Superior temporal gyrus (tissue), 1 donor: Measurements from ENCODE around the gene ECSCR.
"Not testable (repeated sequence)": the region's sequence is repeated elsewhere in the genome, so short reads cannot be mapped to it uniquely, and the experiment has no call there.

Experiments
- DNase-seq: peaks from one replicate; pipeline ENCODE4 v3.0.0-alpha.2; 2016; ENCODE audit errors: extremely low spot score

ECSCR gene

GRCh38 chr5:139446956-139447779 lies 15.4 kb downstream of the ECSCR start:
- no peak for DNase-seq

- no peak for DNase-seq
Observed at GRCh38 chr5:139445325-139446170, 17.0 kb downstream of the ECSCR start.

- DNase-seq, result no peak
Observed at GRCh38 chr5:139443831-139444453, 18.6 kb downstream of the ECSCR start.

GRCh38 chr5:139440416-139440815 lies 22.1 kb downstream of the ECSCR start:
- DNase-seq, result not testable (repeated sequence)

DNA sequence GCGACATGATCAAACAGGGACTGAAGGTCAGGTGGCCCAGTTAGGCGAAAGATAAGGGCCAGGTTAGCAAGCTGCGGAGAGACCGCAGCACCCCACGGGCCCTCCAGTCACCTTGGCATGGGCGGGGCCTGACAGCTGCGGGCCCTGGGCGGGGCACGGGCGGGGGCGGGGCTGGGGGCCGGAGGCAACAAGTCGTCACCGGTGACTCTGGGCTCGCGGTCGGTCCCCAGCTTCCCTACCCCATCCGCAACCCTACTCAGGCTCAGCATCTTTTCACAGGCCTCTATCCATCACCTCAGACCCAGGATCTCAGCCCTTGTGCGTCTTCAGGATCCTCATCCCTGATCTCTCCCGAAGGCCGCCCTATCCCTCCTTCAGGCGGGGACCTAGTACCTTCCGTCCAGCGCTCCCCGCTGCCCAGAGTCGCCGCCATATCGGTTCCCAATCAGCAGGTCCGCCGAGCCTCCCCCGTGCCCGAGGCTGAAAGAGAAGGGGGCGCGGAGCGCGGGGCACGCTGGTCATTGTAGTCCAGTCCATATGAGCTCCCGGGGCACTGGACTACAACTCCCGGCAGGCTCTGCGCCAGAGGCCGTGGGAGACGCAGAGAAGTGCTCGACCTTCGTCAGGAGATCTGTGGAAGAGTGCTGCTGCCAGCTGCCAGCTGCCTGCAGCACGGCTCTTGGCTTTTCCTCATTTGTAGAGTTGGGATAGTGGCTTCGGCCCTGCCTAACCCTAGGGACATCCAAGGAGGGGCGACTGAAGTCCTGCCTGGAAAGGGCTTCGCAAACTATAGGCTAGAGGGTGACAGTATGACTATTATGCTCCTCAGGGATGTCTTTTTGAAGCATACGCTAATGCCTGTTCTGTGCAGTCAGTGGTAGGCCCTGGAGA lies 23.3 kb downstream of the ECSCR start, which contains the start of gene DNAJC18:
Gene DNAJC18 (minus strand): TSS at position 513 of the 891 bp plus-strand sequence. CDS start 80 bp downstream, at position 433.
- DNase-seq, result peak; percentile 97

- DNase-seq, result no peak
Observed at GRCh38 chr5:139438707-139439012, 23.9 kb downstream of the ECSCR start.

GRCh38 chr5:139435676-139436075 lies 26.9 kb downstream of the ECSCR start:
- DNase-seq, result no peak

GRCh38 chr5:139431706-139432105 lies 30.8 kb downstream of the ECSCR start:
- no peak for DNase-seq

- DNase-seq, result no peak
Observed at GRCh38 chr5:139430015-139430414, 32.5 kb downstream of the ECSCR start.

- no peak for DNase-seq
Observed at GRCh38 chr5:139426203-139426885, 36.2 kb downstream of the ECSCR start.

GRCh38 chr5:139425497-139425896 lies 37.0 kb downstream of the ECSCR start:
- DNase-seq, result no peak

DNA sequence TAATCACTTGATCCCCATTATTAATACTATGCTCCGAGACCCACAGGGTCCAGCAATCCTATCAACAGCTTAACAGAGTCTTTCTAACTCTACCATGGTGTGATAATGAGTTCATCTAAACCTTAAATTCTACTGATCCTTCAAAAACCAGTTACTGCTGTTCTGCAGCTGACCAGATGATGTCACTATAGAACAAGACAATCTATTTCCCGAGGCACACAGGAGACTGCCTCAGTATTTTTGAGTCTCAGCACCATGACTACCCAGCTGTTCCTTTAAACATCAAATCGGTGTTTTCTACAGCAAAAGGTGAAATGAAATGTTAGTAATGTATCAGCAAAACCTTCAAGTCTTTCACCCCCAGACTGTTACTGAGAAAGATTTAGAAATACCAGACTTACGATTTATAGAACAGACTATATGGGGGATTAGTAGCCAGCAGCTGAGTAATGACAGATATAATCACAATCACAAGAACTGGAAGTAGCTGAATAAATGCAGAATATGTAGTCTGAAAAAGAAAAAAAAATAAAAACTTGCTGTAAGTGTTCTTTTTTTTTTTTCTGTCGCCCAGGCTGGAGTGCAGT lies 40.1 kb downstream of the ECSCR start:
- peak; percentile 91 for DNase-seq

DNA sequence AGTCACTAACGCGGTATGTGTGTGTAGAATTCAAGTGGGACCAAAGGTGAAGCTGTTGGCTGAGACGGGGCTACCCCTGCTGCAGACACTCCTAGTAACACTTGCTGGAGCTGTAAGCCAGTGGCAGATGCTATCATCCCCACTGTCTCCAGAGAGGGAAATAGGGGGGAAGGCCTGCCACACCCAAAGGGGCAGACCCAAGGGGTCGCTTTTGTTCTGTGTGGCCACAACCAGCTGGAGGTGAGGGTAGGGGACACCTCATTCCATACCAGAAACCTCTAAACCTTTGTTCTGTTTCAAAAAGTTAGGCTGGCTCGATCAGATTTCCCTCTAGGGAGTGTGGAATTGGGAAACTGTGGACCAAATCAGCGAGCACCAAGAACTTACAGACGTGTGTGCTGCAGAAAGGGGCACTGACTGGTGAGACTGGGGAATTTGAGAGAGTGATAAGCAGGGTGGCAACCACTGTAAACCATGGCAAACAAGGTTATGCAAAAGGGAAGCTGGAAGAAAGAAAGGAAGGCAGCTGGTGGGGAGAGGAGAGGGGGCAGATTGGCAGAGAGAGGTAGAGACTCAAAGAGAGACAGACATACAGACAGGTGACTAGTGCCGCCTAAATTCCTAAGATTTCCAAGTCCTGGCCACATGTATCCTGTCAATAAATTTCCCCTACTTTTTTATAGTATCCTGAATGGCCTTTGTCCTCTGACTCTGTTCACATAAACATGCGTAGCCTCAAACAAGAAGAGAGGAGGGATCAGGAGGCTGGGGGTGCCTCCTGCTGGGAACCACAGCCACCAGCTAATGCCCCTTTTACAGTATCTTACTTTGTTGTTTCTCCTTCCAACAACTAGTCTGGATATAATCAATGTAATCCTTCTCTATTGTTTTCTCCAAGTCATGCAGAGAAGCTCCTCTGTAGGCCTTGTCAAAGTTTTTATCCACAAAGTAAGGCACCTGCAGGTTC lies 43.0 kb downstream of the ECSCR start:
- no peak for DNase-seq

DNA sequence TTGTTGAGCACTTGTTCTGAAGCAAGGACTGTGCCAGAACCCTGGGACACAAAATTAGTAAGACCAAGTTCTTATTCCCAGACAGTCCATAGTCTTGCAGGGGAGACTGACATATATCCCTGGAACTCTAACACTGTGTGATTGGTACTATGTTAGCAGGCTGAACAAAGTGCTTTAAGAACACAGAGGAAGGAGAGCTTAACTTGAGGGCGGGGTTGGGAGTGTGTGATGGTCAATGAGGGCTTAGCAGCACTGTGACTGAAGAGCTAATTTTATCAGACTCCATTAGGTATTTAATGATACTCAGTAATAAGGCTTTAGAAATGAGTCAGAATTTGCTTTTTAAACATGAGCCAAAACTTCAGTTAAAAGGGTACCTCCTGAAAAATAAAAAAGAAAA lies 43.8 kb downstream of the ECSCR start:
- DNase-seq, result no peak

DNA sequence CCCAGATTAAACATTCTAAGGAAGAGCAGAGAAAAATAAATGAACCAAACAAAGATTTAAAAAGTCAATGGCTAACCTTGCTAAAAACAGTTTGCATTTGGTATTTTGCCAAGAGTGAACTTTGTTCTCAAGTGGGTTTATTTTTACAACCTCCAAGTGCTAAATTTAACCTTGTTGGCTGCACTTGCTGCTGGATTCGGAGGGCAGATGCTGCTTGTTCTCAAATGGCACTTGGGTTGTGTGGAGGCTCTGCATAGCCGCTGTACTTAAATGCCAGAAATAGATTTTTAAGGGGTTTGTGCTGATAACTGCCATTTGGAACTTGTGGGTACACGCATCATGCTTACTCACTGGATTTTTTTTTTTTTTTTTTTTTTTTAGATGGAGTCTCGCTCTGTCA lies 45.3 kb downstream of the ECSCR start:
- DNase-seq, result peak; percentile 73

GRCh38 chr5:139416651-139417050 lies 45.9 kb downstream of the ECSCR start:
- DNase-seq, result no peak

DNA sequence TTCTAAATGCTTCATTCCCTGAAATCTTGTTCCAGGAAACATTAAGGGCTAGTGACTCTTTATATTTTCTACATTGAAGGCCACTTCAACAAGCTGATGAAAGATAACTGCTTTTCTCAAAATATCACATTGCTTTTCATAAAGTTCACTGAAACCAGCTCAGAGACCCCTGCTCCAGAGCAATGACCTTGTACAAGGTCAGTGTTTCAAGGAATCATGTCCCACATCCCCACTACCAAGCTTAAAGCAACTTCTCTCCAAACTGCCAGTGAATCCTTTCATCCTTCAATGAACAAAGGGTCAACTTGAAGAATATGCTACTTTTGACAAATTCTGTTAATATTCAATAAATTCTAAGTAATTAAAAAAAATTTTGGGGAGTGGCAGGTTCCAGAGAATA lies 46.7 kb downstream of the ECSCR start:
- no peak for DNase-seq

DNA sequence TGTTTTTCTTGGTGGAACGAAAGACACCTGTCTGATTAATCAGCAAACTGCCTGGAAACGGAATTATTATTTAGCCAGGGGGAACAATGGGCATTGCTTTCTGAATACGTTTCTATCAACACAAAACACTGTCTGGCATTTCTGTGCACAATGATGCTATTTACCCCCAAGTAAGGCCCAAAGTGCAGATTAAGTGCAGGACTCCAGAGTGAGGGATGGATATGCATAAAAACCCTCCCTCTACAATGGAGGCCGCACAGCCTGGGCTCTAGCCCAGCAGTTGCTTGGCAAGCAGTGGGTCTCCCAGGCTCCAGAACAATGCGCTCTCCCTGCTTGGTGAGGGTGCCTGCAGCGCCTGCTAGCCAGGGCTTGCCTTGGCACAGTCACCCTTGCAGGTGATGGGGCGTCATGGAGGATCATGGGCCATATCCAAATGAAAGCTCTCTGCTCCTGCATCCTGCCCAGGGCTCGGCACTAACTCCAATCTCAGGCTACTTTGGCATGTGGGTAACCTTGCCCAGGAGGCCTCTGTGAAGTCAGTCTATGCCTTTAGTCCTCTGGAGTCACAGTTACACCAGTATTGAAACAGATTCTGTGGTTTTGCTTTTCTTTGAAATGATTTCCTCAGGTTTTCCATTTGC lies 47.2 kb downstream of the ECSCR start:
- peak; percentile 88 for DNase-seq
